ENCODE results near the gene ZDHHC8.

The ZDHHC8 gene, protein sequence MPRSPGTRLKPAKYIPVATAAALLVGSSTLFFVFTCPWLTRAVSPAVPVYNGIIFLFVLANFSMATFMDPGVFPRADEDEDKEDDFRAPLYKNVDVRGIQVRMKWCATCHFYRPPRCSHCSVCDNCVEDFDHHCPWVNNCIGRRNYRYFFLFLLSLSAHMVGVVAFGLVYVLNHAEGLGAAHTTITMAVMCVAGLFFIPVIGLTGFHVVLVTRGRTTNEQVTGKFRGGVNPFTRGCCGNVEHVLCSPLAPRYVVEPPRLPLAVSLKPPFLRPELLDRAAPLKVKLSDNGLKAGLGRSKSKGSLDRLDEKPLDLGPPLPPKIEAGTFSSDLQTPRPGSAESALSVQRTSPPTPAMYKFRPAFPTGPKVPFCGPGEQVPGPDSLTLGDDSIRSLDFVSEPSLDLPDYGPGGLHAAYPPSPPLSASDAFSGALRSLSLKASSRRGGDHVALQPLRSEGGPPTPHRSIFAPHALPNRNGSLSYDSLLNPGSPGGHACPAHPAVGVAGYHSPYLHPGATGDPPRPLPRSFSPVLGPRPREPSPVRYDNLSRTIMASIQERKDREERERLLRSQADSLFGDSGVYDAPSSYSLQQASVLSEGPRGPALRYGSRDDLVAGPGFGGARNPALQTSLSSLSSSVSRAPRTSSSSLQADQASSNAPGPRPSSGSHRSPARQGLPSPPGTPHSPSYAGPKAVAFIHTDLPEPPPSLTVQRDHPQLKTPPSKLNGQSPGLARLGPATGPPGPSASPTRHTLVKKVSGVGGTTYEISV

DNA sequence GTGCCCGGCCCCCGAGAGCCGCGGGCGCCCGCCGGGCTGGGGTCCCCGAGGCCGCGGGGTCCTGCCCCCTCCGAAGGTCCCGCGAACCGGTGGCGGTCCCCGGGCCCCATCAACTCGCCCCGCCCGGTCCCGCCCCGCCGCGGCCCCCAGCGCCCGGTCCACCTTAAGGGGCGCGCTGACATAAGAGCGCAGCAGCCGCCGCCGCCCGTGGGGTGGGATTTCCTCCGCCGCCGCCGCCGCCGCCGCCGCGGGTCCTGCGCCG lies at the start of gene ZDHHC8:
Gene ZDHHC8, plus strand, starts transcription at position 208 of the 262 bp plus-strand sequence. CDS start 144 bp downstream, outside the sequence.
- peak within 1 kb of the TSS; percentile 71 for H3K4me3 Mint-ChIP-seq
- H3K27ac Mint-ChIP-seq: peak within 1 kb of the TSS; percentile 65
- H3K36me3 Mint-ChIP-seq: peaks cover 29% of the 10 kb centered on the region
- ATAC-seq: peak; percentile 70
- H3K9me3 Mint-ChIP-seq: no peaks in the 10 kb centered on the region
- peaks cover 35% of the 10 kb centered on the region for H3K4me1 Mint-ChIP-seq
- no peak for DNase-seq (ENCODE audit: low spot score in 2 of 2)

DNA sequence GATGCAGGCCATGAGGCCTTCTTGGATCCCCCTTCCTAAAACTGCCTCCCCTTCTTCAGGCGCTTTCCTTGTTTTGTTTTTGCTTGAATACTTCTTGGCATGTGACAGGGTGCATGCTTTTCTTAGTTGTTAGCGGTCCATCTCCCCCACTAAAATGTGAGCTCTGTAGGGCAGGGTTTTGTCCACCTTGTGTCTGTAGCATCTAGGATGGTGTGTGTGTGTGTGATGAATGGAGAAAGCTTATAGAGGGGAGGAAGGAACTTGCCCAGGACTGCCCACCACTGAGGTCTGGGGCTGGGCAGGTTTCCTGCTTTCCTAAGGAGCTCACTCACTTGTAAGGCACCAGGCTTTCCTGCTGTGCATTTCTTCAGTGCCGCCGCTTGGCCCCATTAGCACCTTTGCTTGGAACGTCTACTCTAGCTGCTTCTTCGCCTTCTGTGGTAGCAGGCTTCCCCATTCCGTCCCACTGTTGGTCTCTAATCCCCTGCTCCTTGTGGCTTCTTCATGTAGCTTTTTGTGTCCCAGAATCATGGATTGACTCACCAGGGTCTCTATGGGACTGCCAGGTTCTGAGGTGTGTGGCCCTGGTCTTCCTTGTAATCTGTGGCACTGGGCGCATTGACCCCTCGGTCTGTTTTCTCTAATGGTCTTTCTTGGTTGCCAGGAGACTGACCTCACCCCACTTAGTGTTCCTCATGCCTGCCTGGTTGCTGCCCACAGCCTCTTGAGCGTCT lies 48.3 kb upstream of the ZDHHC8 start:
- H3K4me3 Mint-ChIP-seq: peak overlapping the region; percentile 87
- H3K4me1 Mint-ChIP-seq: peaks cover 76% of the 10 kb centered on the region
- ATAC-seq: no peak

DNA sequence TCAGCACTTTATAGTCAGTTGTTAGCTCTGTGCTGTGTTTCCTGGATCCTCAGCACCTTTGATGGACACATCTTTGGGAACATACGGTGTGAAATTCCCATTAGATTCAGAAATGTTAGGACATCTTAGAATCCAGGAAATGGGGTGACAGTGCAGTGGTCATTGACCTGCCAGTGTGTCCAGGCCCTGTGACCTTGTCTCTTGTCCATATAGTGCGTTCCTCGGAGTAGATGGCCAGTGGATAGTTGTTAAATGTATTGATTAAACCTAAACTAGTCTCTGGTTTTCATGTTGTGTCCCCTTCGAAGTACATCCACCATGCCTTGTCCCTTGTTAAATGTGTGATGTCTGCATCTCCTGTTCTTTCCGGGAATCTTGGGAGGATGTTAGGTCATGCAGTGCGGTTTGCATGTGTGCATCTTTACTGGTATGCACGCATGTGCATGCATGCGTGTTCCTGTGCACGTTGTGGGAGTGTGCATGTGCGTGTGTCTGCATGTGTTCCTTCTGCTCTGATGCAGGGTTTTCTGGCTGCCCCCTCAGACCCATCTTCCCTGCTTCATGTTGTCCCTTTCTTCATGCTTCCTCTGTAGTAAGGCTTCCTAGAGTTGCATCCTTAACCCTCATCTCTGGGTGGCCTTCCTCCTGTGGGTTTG lies 47.6 kb upstream of the ZDHHC8 start:
- Mint-ChIP-seq H3K4me3 (peak overlapping the region; percentile 87), H3K36me3 (peaks cover 52% of the 10 kb centered on the region), H3K4me1 (peaks cover 76% of the 10 kb centered on the region), H3K9me3 (no peaks in the 10 kb centered on the region), H3K27ac (peak overlapping the region; percentile 72)
- DNase-seq (ENCODE audit: low spot score in 2 of 2): no peak
- no peak for ATAC-seq

More for the DNA sequence above, 48.3 kb upstream of the ZDHHC8 start:
- DNase-seq (ENCODE audit: low spot score in 2 of 2): no peak
- H3K36me3 Mint-ChIP-seq: peaks cover 45% of the 10 kb centered on the region
- no peaks in the 10 kb centered on the region for H3K9me3 Mint-ChIP-seq
- H3K27ac Mint-ChIP-seq: peak overlapping the region; percentile 72

DNA sequence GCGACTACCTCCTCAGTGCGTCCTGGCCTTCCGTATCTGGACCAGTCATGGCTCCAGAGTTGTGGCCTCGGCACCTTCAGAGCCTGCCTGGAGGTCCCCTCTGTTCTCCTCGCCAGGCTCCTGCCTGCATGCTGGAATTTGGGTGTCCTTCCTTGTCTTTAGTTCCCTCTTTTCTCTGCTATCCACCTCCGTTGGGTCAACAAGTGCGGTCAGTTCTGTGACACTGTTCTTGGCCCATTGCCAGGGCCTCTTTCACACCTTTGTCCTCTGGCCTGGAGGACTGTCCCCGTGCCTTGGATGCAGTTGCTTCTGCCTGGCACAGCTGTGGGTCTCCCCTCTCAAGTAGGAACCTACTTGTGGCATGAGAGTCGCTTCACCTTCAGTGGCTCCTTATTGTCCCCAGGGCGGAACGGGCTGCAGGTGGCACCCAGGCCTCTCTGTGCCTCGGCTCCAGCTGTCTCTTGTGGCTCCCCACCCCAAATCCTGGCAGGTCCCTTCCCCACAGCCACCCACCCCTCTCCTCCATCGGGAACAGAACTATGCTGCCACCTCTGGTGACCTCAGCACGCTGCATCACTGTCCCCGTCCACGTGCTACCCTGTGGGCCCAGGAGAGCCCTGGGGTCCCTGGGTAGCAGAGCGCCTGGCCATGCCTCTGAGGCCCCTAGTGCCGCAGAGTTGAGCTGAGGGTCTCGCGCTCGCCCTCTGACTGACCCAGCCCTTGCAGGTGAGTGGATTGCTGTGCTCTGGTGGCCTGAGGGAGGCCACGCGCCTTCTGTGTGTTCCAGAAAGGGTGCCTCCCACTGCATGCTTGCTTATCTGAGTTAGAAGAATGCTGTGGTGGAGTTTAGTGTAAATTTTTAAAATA lies 46.8 kb upstream of the ZDHHC8 start:
- no peaks in the 10 kb centered on the region for H3K9me3 Mint-ChIP-seq
- peaks cover 81% of the 10 kb centered on the region for H3K4me1 Mint-ChIP-seq
- peaks cover 60% of the 10 kb centered on the region for H3K36me3 Mint-ChIP-seq
- ATAC-seq (no peak), DNase-seq (ENCODE audit: low spot score in 2 of 2) (no peak)
- H3K27ac Mint-ChIP-seq: peak overlapping the region; percentile 36
- peak overlapping the region; percentile 87 for H3K4me3 Mint-ChIP-seq

DNA sequence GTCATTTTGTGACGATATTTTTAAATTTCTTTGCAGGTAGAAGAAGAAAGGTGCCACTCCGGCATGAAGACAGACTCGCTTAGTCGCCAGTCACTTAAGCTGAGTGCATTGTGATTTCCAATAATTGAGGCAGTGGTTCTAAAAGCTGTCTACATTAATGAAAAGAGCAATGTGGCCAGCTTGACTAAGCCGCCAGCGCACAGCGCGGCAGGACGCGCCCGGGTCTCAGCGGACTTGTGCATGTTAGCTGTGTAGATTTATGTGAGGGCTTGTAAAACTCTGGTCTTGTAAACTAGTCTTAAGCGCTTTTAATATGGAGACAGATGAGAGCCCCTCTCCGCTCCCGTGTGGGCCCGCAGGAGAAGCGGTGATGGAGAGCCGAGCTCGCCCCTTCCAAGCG lies 46.0 kb upstream of the ZDHHC8 start:
- Mint-ChIP-seq H3K4me3 (no peak overlapping the region), H3K9me3 (no peaks in the 10 kb centered on the region), H3K36me3 (peaks cover 68% of the 10 kb centered on the region), H3K4me1 (peaks cover 89% of the 10 kb centered on the region), H3K27ac (peak overlapping the region; percentile 36)
- ATAC-seq (no peak), DNase-seq (ENCODE audit: low spot score in 2 of 2) (no peak)

DNA sequence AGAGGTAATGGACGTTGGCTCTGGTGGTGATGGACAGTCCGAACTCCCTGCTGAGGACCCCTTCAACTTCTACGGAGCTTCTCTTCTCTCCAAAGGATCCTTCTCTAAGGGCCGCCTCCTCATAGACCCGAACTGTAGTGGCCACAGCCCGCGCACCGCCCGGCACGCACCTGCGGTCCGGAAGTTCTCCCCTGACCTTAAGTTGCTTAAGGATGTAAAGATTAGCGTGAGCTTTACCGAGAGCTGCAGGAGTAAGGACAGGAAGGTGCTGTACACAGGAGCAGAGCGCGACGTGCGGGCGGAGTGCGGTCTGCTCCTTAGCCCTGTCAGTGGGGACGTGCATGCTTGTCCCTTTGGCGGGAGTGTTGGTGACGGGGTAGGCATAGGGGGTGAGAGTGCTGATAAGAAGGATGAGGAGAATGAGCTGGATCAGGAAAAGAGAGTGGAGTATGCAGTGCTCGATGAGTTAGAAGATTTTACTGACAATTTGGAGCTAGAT lies 45.5 kb upstream of the ZDHHC8 start:
- Mint-ChIP-seq H3K9me3 (no peaks in the 10 kb centered on the region), H3K36me3 (peaks cover 68% of the 10 kb centered on the region), H3K27ac (peak overlapping the region; percentile 82), H3K4me3 (no peak overlapping the region), H3K4me1 (peaks cover 89% of the 10 kb centered on the region)
- ATAC-seq (no peak), DNase-seq (ENCODE audit: low spot score in 2 of 2) (no peak)

DNA sequence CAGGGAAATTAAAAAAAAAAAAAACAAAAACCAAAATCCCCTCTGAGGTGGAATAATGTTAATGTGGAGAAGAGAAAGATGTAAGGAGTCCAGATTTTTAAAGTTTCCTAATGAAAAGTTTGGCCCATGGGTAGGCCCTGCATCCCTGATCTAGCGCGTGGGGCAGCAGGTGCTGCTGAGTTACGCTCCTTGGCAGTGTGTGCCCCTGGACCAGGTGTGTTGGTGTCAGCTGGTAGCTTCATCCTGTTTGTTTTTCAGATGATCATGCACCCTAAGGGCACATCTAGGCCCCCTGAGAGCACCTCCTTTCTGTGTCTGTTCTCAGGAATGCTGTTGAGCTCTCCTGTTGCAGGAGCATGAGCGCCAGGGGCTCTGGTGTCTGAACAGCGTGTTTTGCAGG lies 44.8 kb upstream of the ZDHHC8 start:
- Mint-ChIP-seq H3K9me3 (no peaks in the 10 kb centered on the region), H3K36me3 (peaks cover 69% of the 10 kb centered on the region), H3K4me1 (peaks cover 89% of the 10 kb centered on the region), H3K27ac (peak overlapping the region; percentile 82), H3K4me3 (no peak overlapping the region)
- ATAC-seq (no peak), DNase-seq (ENCODE audit: low spot score in 2 of 2) (no peak)

DNA sequence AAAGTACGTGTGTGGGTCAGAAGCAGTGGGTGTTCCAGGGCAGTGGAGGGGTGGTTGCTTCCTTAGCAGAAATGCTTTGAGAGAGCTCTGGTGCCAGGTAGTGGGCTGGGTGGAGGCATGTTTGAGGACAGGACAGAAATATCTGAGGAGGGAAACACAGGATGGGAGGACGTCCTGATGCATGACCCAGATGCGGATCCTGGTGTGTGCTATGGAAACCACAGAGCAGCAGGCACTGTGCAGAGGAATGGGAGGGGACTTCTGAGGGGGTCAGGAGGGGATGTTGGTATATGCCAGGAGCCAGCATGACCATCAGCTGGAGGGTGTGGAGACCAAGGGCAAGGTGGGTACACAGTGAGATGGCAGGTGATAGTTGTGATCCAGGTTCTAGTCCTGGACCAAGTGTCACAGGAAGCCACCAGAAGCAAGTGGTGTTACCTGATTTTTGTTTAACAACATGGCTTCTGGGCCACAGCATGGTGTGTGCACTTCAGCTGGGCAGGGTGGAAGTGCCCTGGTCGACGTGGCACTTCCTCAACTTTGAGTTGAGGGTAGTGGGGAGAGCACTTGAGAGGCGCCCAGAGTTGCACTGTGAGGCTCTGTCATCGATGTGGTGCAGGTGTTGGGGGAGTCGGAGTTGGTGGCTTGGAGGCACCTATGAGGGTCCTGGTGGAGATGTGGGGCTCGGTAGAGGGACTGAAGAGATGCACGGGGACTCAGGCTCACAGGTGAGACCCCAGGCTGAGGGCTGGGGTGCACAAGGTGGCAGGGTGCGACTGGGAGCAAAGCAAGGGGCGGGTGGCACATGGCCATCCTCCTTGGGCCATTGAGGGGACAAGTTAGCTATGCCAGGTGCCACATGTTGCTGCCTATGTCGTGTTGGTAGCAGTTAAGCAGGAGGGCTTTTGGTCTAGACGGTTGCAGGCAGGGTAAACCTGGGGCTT lies 44.0 kb upstream of the ZDHHC8 start:
- peaks cover 78% of the 10 kb centered on the region for H3K36me3 Mint-ChIP-seq
- ATAC-seq: no peak
- H3K4me1 Mint-ChIP-seq: peaks cover 89% of the 10 kb centered on the region
- no peaks in the 10 kb centered on the region for H3K9me3 Mint-ChIP-seq
- H3K27ac Mint-ChIP-seq: peak overlapping the region; percentile 82
- peak overlapping the region; percentile 45 for H3K4me3 Mint-ChIP-seq
- DNase-seq (ENCODE audit: low spot score in 2 of 2): no peak

DNA sequence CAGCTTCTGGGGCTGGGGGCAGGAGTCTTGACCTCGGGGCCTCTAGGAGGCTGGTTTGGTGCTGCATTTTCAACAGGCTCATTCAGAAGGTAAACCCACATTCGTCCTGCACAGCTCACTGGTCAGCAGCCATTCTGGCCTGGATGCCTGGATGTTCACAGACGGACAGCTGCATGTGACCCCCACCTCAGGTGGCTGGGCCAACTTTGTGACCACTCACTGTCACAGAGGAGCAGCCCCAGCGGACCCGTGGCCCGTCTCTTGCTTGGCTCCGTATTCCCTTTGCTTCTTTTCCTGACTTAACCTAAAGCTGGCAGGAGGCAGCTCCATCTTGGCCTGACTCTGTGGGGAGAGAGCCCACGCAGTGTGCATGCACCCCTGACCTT lies 43.3 kb upstream of the ZDHHC8 start:
- H3K4me3 Mint-ChIP-seq: peak overlapping the region; percentile 45
- peak overlapping the region; percentile 82 for H3K27ac Mint-ChIP-seq
- peaks cover 86% of the 10 kb centered on the region for H3K4me1 Mint-ChIP-seq
- no peaks in the 10 kb centered on the region for H3K9me3 Mint-ChIP-seq
- no peak for DNase-seq (ENCODE audit: low spot score in 2 of 2)
- peaks cover 84% of the 10 kb centered on the region for H3K36me3 Mint-ChIP-seq
- ATAC-seq: no peak

DNA sequence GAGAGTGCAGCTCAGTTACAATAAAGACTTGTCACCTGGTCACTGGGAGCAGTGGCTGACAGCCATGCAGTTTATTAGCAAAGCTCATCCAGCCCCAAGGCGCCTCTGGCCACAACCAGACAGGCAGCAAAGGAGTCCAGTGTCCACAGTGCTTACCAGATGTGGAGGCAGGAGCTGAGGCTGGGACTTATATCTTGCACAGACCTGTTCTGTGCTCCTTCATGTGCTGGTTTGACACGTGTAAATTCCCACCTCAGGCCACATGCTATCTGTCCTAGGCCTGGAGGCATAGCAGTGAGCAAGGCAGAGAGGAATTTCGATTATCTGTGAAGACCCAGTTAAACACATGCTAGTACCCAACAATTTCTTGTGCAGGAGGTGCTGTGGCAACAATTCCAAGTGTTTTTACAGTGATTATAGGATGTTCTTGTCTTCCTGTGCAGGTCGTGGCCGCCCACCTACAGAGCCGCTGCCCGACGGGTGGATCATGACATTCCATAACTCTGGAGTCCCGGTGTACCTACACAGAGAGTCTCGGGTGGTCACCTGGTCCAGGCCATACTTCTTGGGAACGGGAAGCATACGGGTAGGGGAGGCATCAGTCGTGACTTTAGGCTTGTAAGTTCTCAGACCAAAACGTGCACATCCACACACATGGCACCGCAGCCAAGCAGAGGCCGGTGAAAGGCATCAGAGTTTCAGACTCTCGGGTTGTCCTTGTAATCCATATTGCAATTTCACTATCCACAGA lies 42.2 kb upstream of the ZDHHC8 start:
- Mint-ChIP-seq H3K36me3 (peaks cover 96% of the 10 kb centered on the region), H3K4me3 (no peak overlapping the region), H3K9me3 (no peaks in the 10 kb centered on the region), H3K4me1 (peaks cover 86% of the 10 kb centered on the region), H3K27ac (peak overlapping the region; percentile 82)
- ATAC-seq (no peak), DNase-seq (ENCODE audit: low spot score in 2 of 2) (no peak)

DNA sequence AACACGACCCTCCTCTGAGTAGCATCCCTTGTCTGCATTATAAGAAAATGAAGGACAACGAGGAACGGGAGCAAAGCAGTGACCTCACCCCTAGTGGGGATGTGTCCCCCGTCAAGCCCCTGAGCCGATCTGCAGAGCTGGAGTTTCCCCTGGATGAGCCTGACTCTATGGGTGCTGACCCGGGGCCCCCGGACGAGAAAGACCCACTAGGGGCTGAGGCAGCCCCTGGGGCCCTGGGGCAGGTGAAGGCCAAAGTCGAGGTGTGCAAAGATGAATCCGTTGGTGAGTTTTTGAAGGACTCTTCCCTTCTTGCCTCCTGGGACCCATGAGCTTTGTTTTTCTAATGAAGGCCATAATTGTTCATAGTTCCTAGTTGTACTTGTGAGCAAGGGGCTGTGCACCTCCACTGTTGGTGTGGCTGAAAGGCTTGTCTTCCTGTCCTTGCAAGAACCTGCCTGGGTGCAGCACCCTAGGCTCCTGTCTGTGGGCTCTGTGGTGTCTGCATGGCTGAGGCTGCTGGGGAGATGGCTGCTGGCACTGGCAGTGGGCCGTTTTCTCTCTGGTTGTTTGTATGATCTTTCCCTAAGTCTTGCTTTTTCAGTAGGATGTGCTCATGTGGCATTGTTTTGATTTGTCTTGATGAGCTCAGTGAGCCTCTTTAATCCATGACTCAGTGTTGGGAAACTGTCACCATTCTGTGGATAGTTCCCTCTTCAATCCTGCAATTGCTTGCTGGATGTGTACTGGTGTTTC lies 41.5 kb upstream of the ZDHHC8 start:
- H3K4me3 Mint-ChIP-seq: peak overlapping the region; percentile 65
- peaks cover 86% of the 10 kb centered on the region for H3K4me1 Mint-ChIP-seq
- H3K27ac Mint-ChIP-seq: peak overlapping the region; percentile 74
- H3K36me3 Mint-ChIP-seq: peaks cover 100% of the 10 kb centered on the region
- H3K9me3 Mint-ChIP-seq: no peaks in the 10 kb centered on the region
- ATAC-seq (no peak), DNase-seq (ENCODE audit: low spot score in 2 of 2) (no peak)

DNA sequence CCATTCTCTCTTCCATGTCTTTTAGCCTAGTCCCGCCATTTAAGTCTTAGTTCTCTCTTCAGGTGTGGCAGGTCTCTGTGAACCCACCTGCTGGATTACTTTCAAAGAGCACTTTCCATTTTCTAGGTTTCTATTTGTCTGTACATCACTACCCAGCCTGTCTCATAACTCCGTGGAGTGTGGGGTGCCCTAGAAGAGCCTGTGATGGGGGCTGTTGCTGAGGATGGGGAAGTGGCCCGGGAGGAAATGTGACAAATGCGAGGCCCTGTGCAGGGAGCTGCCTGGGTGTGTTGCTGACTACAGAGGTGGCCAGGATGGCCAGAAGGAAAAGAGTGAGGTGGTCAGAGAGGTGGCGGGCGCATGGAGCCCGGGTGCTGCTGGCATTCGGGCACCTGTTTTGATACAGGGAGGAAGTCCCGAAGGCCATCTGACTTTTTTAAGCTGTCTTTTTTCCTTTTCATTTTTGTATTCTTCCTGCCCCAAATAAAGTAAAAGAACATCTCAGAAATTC lies 40.8 kb upstream of the ZDHHC8 start:
- ATAC-seq (peak; percentile 65), DNase-seq (ENCODE audit: low spot score in 2 of 2) (no peak)
- peak overlapping the region; percentile 65 for H3K4me3 Mint-ChIP-seq
- no peaks in the 10 kb centered on the region for H3K9me3 Mint-ChIP-seq
- peak overlapping the region; percentile 74 for H3K27ac Mint-ChIP-seq
- H3K4me1 Mint-ChIP-seq: peaks cover 86% of the 10 kb centered on the region
- H3K36me3 Mint-ChIP-seq: peaks cover 100% of the 10 kb centered on the region
